DND-41 (cell line): Measurements from ENCODE around the gene KRT13.

Experiments used
- CTCF ChIP-seq: IDR thresholded peaks from 2 replicates; pipeline ENCODE4 v1.5.1; 2012; ENCODE audit warnings: borderline replicate concordance, low read length, moderate library complexity, mild to moderate bottlenecking; ENCODE audit not compliant: poor library complexity, severe bottlenecking; ENCODE audit errors: extremely low read depth
- EZH2 ChIP-seq: IDR thresholded peaks from 3 replicates; pipeline ENCODE4 v1.6.1; 2012; ENCODE audit warnings: borderline replicate concordance, low read depth, mild to moderate bottlenecking, moderate library complexity, low read length, inconsistent platforms; ENCODE audit not compliant: severe bottlenecking

DNA sequence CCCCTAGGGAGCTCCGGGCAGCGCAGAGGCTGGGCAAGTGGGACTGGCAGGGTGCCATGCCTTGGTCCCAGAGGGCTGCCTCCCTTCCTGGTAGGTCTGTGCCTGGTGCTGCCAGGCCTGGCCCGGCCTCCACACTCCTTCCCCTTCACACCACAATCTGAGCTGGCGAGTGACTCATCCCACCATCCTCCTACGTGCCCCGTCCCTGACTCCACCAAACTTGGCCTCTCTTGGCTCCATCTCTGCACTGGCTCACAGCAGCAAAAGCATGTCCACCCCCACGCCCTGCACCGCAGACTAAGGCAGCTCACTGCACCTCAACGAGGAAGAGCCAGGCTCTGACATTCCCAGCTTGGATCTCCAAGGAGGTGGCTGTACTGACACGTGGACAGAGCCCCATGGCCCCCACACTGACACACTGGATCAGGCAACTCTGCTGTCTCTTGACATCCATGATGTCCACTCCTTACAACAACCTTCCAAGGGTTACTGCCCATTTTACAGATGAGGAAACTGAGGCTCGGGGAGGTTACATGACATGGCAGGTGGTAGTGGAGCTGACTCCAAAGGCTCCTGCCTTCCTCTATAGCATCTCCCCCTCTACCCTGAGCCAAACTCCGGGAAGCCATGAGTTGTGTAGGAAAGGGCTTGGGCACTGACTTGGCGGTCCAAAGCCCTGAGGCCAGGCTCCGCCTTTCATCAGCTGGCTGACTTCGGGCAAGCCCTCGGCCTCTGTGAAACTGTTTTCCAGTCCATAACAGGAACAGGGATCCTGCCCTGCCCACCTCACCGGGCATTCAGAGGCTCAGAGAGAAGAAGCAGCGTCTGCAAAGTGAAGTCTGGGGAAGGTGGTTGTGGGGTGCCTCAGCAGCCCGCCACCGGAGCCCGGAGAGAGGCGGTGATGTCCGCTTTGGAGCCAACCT is 42.8 kb upstream of the KRT13 start:
- TF ChIP-seq CTCF (no peak), EZH2 (no peak)
